Renal cortical epithelial cell (primary cell): ENCODE results near the gene RXYLT1. TPM values are rescaled to one million over a fixed set of nuclear protein-coding genes. Genes with fewer than 3 reads are reported as not detected.
"Not testable (repeated sequence)": the region's sequence is repeated elsewhere in the genome, so short reads cannot be mapped to it uniquely, and the experiment has no call there.

Experiments
- DNase-seq: peaks from one replicate; pipeline ENCODE4 v3.0.0-alpha.2; 2011; ENCODE audit warnings: low read depth
- total RNA-seq: library from RNA; depleted of rRNA; stranded (reverse); fragments of >200 nt; gene quantifications from 2 replicates; pipeline ENCODE4 v1.2.3, GENCODE V29; 2014

The RXYLT1 gene, protein sequence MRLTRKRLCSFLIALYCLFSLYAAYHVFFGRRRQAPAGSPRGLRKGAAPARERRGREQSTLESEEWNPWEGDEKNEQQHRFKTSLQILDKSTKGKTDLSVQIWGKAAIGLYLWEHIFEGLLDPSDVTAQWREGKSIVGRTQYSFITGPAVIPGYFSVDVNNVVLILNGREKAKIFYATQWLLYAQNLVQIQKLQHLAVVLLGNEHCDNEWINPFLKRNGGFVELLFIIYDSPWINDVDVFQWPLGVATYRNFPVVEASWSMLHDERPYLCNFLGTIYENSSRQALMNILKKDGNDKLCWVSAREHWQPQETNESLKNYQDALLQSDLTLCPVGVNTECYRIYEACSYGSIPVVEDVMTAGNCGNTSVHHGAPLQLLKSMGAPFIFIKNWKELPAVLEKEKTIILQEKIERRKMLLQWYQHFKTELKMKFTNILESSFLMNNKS
- total RNA-seq: 17.7 and 18.8 TPM in 2 replicates

DNA sequence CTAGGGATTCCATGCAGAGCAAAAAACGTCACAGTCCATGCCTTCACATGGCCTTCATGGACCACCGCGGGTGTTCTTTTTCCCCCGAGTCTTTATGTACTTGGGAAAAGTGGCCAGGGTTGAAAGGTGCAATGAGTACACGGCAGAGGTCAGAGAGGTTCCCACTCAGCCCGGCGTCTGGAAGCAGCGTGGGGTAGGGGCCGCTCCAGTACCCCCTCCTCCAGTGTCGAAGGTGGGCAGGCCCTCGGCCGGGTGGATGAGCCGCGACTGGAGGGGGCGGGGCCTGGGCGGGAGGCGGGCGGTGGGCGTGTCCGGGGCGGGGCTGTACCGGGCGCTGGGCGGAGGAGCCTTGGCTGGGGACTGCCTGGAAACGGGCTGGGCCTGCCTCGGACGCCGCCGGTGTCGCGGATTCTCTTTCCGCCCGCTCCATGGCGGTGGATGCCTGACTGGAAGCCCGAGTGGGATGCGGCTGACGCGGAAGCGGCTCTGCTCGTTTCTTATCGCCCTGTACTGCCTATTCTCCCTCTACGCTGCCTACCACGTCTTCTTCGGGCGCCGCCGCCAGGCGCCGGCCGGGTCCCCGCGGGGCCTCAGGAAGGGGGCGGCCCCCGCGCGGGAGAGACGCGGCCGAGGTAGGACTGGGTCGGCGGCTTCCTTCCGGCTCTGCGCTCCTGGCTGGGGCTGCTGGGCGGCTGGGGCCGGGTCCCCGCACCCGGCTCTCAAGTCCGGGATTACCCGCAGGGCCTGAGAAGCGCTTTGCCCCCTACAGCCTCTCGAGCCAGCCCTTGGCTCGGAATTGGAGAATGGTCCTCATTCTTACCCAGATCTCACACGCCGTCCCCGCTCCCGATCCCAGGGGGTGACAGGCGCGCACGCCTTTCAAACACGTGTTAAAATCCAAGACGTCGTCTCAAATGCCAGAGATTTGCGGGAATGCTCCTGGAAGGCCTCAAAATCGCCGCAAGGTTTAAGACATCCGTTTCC, at the start of gene RXYLT1:
TSS of gene RXYLT1 (plus strand) at position 412 of the 984 bp plus-strand sequence. CDS start at position 464, 52 bp downstream.
- peak; percentile 39 for DNase-seq

DNA sequence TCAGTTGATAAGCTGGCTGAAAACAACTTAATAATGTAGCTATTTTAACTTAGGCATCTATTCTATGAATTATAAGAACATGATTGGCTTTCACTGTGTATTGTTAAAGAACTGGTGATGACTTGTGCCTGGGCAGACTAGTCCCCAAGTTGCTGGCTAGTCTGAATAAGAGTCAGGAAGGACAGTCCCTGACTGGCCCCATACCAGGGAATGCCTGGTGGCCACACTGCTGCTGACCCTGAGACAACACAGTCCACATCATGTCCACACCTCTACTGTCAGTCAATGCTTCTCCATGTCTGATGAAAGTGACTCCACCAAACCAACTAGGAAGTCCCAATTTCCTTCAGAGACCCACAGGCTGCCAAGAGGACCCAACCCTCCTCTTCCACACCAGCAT, 46.9 kb upstream of the RXYLT1 start:
- DNase-seq: not testable (repeated sequence)

DNA sequence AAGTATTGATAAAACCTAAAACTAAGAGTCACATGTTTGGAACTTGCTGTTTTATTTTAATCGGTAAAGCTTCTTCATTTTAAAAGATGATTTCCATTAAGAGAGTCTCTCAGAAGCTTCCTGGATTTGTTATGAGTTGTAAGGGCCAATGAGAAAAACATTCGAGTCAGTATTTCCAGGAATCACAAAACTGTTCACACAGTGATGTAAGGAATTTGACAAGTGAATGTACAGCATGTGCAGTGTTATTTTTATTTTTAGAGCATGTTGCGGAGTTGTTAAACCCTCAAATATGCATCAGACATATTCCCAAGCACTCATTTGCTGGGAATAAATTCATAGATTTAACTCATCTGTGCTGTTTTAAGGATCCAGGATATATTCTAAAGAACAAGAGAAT, 46.1 kb upstream of the RXYLT1 start:
- DNase-seq: not testable (repeated sequence)

DNA sequence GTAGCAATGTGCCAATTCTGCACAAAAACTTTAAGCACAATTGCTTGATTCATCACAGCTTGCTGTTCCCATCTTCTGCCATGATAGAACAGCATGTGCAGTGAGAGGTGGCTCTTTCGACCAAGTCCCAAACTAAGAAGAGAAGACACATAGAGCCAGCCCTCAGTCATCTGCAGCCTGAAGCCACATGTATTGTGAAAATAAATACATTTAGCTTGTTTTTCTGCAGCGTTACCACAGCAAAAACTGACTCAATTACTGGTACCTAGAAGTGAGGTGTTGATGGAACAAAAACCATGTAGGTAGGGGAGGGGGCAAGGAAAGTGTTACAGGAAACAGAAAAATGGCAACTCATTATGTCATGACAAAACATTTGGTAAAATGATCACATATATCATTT, 39.2 kb upstream of the RXYLT1 start:
- DNase-seq: not testable (repeated sequence)

DNA sequence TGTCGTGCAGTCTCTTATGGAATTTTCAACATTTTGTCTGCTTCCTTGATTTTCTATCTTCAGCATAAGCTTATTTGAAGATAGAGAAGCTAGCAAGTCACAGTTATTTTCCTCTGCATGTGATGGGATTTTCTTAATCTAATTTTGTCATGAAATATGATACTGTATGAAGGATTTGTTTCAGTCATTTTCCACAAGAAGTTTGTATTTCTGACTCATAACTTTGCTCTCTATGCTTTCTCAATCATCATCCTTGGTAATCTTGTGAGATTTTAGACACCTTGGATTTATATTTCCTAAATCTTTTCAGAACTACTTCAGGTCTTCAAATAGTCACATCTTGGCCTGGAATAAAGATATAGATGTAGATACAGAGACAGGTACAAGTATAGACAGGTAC, 38.3 kb upstream of the RXYLT1 start:
- not testable (repeated sequence) for DNase-seq

DNA sequence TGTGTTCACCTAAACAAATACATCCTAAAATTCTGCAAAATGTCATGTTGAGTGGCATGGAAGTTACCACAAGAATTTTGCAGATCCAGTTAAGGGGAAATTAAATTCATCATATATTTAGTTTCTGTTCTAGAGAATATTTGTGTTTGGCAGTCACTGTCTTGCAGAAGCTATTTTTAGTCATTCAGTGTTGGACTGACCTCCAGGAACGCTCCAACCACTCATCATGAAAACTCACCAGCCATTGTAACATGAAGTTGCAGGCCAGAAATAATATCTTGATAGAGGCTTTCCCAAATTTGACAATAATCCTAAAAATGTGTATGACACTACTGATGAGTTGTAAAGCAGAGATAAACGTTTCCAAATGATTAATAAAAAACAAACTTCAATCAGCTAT, 35.6 kb upstream of the RXYLT1 start:
- not testable (repeated sequence) for DNase-seq

DNA sequence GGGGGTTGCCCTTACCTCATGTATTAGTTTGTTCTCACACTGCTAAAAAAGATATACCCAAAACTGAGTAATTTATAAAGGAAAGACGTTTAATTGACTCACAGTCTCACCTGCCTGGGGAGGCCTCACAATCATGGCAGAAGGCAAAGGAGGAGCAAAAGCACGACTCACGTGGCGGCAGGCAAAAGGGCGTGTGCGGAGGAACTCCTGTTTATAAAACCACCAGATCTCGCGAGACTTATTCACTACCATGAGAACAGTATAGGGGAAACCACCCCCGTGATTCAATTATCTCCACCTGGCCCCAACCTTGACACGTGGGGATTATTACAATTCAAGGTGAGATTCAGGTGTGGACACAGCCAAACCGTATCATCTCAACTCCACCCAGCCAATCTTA, 33.2 kb upstream of the RXYLT1 start:
- not testable (repeated sequence) for DNase-seq

DNA sequence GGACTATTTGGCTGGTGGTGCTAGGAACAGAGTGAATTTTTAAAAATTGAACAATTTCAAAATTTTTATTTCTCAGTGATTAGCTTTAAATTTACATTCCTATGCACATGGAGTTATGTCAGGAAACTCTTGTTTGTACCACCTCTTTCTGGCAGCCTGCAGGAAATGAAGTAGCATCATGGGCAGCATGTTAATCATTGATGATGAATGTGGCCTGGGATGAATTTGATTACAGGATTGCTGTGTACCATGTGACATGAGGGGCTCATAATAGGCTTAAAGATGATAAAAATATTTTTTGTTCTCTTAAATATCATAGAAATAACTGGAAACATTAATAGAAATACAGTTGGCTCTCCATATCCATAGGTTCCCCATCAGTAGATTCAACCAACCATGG, 32.6 kb upstream of the RXYLT1 start:
- DNase-seq: peak; percentile 54

DNA sequence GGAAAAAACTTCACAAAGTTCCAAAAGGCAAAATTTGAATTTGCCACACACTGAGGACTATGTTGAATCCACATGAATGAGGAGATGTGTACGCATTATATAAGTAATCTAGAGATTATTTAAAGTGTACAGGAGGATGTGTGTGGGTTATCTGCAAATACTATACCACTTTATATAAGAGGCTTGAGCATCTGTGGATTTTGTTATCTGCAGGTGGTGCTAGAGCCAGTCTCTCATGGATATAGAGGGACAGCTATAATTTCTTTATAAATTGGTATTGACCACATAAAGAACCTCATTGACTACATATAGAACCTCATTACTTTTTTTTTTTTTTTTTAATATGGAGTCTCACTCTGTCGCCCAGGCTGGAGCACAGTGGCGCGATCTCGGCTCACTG, 32.2 kb upstream of the RXYLT1 start:
- no peak for DNase-seq

DNA sequence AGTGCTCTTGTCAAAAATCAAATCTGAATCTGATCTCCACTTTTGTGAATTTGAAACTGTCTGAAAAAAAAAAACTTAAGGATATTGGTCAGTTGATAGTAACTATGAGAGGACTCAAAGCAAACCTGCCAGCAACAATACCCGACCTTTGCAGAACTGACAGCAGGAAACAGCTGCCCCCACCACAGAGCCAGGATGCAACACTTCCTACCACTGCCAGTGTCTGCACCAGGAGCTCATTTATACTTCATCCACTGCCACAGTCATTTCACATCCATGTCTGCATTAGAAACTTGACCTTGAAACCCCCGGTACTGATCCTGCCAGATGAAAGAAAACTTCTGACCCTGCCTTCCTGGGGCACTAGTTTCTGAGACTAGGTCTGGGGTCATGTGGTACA, 27.4 kb upstream of the RXYLT1 start:
- no peak for DNase-seq

DNA sequence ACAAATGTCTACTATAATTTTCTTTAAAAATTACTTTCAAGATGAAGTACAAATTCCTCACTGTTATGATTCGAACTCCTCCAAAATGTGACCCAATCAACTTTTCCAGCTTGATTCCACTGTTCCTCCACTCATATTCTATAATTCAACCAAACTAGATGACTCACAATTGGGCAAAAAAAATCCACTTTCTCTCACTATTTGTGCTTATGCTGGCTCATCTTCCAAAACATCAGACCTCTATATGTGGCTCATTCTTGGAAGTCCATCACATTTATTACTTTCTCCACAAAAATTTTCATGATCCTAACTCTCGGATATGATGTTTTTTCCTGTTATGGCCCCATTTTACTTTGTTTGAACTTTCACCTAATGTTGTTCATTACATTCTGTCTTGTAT, 26.9 kb upstream of the RXYLT1 start:
- no peak for DNase-seq

DNA sequence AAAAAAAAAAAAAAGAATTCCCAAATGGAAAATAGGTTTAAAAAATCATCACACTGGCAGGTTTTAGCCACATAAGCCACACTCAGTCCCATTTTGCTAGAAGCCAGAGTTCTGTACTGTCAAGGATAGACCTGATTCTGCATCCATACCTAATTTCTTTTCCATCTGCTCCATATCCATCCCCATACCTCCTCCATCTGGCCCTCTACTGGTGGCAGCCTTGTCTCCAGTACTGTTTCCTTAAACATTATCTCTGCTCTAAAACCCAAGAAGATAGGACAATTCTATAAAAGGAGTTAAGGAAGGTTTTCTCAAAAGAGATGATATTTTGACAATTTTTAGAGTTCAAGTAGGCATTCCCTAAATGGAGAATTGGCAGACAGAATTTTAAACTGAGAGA, 26.0 kb upstream of the RXYLT1 start:
- no peak for DNase-seq

DNA sequence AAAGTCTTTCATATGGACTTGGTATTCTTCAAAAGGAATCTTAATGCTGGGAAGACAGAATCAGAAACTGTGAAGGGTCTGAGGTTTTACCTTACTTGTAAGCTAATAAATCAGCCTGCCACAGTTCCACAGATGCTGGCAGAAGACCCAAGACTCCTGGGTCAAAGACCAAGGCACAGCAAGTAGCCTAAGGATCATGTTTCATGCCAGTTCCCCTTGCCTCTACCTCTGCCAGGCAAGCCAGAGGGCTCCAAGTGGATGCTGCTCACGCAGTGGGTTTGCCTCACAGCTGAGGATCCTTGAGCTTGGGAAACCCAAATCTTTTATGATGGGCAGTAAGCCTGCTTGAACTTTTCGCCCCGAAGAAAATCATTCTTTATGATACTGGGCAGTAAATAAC, 15.2 kb upstream of the RXYLT1 start:
- peak; percentile 34 for DNase-seq

DNA sequence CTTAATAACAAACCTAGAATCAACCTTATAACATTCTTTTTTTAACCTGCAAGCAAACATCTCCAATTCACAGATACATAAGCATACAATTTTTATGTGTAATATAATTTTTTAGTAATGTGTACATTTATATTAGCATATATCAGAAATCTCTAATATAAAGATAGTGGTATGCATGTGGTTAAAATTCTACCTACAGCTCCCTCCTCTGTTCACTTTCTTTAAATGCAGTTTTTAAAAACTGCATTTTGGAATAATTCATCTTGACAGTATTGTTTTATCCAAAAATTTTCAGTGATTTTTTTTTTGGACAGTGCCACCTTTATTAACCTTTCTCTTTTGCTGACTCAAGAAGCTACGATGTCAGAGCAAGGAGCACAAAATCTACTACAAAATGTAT, 13.2 kb upstream of the RXYLT1 start:
- DNase-seq: no peak

DNA sequence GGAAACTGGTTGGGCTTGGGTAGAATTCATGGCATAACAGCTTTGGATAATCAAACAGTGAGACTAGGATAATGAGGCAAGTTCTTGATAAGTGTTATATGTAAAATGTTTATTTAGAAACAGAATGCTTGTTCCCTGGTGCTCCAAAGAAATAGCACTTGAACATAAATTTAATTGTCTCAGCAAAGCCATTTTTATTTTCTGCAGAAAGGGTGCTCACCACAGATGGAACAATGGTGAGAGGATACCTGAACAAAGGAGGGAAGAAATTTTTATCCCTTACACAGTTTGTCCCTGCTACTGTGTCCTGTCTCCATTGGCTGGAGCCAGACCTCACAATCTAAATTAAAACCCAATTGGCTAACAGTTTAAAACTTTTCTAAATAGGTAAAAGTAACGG, 9.3 kb upstream of the RXYLT1 start:
- DNase-seq: no peak

DNA sequence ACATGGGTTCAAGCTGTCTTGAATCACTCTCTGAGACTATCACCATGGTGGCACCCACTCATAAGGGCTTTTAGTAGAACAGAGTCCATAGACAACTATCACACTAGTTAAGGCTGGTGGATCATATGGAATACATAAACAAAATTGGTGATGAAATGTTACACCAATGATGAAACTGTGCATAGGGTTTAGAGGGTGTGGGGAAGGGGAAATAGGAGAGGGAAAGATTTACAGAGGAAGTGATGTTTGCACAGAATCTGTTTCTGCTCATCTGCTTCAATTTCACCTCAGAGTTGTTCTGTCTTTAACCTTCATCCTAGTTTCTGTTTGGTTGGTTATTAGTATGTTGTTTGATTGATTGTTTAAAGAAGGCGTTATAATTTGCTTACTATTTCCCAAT, 2.4 kb upstream of the RXYLT1 start:
- DNase-seq: no peak

DNA sequence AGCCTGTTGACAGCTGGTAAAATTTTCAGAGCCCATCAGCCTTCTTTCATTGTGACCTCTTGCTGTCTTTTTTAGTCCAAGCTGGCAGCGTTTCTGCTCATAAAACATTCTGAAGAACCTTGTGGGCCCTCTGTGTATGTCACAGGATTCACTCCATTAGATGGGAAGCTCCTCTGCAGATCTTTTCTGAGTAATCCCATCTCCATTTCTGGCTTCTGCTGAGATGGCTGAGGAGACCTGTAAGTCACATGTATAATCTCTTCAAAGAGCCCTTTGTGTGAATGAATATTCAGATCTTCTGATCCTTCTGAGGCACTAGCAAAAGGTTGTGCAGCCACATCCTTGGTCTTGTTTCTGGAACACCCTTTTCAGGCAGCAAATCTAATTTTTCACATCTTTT, 2.8 kb downstream of the RXYLT1 start:
- DNase-seq: no peak

DNA sequence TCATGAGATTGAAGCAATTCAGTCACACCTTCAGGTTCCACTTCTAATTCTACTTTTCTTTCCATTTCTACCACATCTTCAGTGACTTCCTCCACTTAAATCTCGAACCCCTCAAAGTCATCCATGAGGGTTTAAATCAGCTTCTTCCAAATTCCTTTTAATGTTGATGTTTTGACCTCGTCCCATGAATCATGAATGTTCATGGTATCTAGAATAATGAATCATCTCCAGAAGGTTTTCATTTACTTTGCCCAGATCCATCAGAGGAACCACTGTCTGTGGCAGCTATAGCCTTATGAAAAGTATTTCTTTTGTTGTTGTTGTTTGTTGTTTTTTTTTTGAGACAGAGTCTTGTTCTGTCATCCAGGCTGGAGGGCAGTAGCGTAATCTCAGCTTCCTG, 7.6 kb downstream of the RXYLT1 start:
- DNase-seq: no peak

DNA sequence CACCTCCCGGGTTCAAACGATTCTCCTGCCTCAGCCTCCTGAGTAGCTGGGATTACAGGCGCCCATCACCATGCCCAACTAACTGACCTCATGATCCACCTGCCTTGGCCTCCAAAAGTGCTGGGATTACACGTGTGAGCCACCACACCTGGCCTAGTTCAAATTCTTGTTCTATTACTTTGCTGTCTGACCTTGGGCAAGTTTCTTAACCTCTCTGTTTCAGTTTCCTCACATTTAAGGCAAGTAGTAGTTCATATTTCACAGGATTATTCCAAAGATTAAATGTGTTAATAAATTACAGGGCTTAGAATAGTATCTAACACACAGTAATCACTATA, 10.9 kb downstream of the RXYLT1 start:
- DNase-seq: no peak

DNA sequence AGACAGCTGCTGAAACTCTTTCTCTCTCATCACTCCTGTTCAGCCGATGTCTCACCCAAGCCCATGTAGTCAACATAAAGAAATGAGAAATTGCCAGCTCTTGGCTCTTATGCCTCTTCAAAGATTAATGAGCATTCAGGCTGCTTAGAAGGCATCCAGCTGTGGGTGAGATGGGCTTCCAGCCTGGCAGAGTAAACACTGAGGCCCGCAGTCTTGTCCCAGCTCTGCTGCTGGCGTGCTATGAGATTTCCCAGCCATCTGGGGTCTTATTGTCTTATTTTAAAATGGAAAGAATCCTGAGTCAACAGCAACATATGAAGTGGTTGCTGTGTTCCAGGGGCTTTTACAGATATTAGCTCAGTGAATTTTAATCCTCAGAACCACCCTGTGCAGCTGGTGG, 12.6 kb downstream of the RXYLT1 start:
- DNase-seq: no peak

DNA sequence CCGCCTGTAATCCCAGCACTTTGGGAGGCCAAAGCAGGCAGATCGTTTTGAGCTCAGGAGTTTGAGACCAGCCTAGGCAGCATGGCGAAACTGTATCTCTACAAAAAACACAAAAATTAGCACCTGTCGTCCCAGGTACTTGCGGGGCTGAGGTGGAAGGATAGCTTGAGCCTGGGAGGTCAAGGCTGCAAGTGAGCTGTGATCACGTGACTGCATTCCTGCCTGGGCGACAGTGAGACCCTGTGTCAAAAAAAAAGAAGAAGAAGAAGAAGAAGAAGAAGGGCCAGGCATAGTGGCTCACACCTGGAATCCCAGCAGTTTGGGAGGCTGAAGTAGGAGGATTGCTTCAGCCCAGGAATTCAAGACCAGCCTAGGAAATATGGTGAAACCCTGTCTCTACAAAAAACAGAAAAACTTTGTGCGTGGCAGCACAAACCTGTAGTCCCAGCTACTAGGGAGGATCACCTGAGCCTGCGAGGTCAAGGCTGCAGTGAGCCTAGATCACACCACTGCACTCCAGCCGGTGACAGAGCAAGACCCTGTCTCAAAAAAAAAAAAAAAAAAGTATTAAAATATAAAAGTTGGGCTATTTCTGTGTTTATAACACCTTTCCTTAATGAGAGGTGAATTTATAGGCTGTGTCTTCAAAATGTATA, 15.5 kb downstream of the RXYLT1 start:
- no peak for DNase-seq

DNA sequence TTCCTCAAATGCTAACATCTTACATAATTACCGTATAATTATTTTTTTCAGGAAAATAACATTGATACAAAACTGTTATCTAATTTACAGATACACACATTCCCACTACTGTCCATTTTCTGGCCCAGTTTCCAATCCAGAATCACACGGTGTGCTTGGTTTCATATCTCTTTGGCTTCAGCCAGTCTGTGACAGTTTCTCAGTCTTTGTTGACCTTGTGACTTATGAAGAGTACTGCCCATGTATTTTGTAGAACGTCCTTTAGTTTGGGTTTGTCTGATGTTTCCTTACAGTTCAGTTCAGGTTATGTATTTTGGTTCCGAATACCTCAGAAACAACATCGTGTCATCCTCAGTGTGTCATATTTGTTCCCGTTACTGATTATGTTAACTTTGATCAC, 16.2 kb downstream of the RXYLT1 start:
- DNase-seq: no peak
